ENCODE data around the gene CENPL.

GRCh38 chr1:173862769-173863223 is 38.1 kb upstream of the CENPL start:
- TF ChIP-seq CTCF (IDR thresholded peaks at IDR 0.05) (no peak), POLR2A (IDR thresholded peaks at IDR 0.05) (no peak), POLR2AphosphoS5 (IDR thresholded peaks at IDR 0.05) (no peak)

All from breast epithelium (tissue), 3 donors.